Measurements from ENCODE around the gene MRFAP1.

The MRFAP1 gene

GRCh38 chr4:6605114-6605513 is 35.4 kb upstream of the MRFAP1 start:
- no peak for TF ChIP-seq CTCF (conservative IDR thresholded peaks at IDR 0.05; ENCODE audit: low read depth, low read length)
- no peak for DNase-seq (ENCODE audit: low read depth)
- H3K4me3 ChIP-seq (ENCODE audit: low read depth, low read length): no peak overlapping the region

GRCh38 chr4:6605605-6606004 is 34.9 kb upstream of the MRFAP1 start:
- H3K4me3 ChIP-seq (ENCODE audit: low read depth, low read length): no peak overlapping the region
- no peak for TF ChIP-seq CTCF (conservative IDR thresholded peaks at IDR 0.05; ENCODE audit: low read depth, low read length)
- DNase-seq (ENCODE audit: low read depth): no peak

- TF ChIP-seq CTCF (conservative IDR thresholded peaks at IDR 0.05; ENCODE audit: low read depth, low read length): no peak
- no peak overlapping the region for H3K4me3 ChIP-seq (ENCODE audit: low read depth, low read length)
- no peak for DNase-seq (ENCODE audit: low read depth)
These were observed 33.8 kb upstream of the MRFAP1 start for GRCh38 chr4:6606465-6607235.

- H3K4me3 ChIP-seq (ENCODE audit: low read depth, low read length): no peak overlapping the region
- no peak for DNase-seq (ENCODE audit: low read depth)
- TF ChIP-seq CTCF (conservative IDR thresholded peaks at IDR 0.05; ENCODE audit: low read depth, low read length): no peak
These were observed 33.0 kb upstream of the MRFAP1 start for GRCh38 chr4:6607368-6608055.

GRCh38 chr4:6608758-6609414 is 31.6 kb upstream of the MRFAP1 start:
- peak; percentile 26 for DNase-seq (ENCODE audit: low read depth)
- H3K4me3 ChIP-seq (ENCODE audit: low read depth, low read length): no peak overlapping the region
- TF ChIP-seq CTCF (conservative IDR thresholded peaks at IDR 0.05; ENCODE audit: low read depth, low read length): peak; percentile 38

GRCh38 chr4:6609415-6610079 is 30.9 kb upstream of the MRFAP1 start:
- H3K4me3 ChIP-seq (ENCODE audit: low read depth, low read length): no peak overlapping the region
- TF ChIP-seq CTCF (conservative IDR thresholded peaks at IDR 0.05; ENCODE audit: low read depth, low read length): no peak
- no peak for DNase-seq (ENCODE audit: low read depth)

Data from choroid plexus epithelial cell (primary cell).